Measurements from ENCODE around the gene NCF2.

- TF ChIP-seq, protein P1, sequence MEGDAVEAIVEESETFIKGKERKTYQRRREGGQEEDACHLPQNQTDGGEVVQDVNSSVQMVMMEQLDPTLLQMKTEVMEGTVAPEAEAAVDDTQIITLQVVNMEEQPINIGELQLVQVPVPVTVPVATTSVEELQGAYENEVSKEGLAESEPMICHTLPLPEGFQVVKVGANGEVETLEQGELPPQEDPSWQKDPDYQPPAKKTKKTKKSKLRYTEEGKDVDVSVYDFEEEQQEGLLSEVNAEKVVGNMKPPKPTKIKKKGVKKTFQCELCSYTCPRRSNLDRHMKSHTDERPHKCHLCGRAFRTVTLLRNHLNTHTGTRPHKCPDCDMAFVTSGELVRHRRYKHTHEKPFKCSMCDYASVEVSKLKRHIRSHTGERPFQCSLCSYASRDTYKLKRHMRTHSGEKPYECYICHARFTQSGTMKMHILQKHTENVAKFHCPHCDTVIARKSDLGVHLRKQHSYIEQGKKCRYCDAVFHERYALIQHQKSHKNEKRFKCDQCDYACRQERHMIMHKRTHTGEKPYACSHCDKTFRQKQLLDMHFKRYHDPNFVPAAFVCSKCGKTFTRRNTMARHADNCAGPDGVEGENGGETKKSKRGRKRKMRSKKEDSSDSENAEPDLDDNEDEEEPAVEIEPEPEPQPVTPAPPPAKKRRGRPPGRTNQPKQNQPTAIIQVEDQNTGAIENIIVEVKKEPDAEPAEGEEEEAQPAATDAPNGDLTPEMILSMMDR (IDR thresholded peaks at IDR 0.05), result peak in 1 of 3 experiments; percentile 31
- TF ChIP-seq POLR2A (IDR thresholded peaks at IDR 0.05; ENCODE audit: low read depth), result peak; percentile 90
- TF ChIP-seq POLR2AphosphoS5 (IDR thresholded peaks at IDR 0.05), result peak; percentile 99
- no peak for TF ChIP-seq EP300 (IDR thresholded peaks at IDR 0.05)
These were observed 45.5 kb upstream of the NCF2 start, which contains the start of gene ARPC5 for GRCh38 chr1:183635606-183636333.

Measured in esophagus muscularis mucosa (tissue), 4 donors.